HepG2 (cell line): Measurements from ENCODE around the gene UMOD. TPM values are rescaled to one million over a fixed set of nuclear protein-coding genes. Genes with fewer than 3 reads are reported as not detected.

Experiments used
- ARID5B ChIP-seq: IDR thresholded peaks from 2 replicates; pipeline ENCODE4 v1.4.0; 2020; ENCODE audit warnings: mild to moderate bottlenecking, missing genetic modification reagents
- EHMT2 ChIP-seq: fragments of 200-600 bp; sonication (generic); IDR thresholded peaks from 2 replicates; pipeline ENCODE4 v1.7.0; 2017; ENCODE audit warnings: antibody characterized with exemption, low read depth, low read length, borderline replicate concordance
- ETV5 ChIP-seq: IDR thresholded peaks from 2 replicates; pipeline ENCODE4 v1.6.1; 2018; ENCODE audit warnings: missing biosample characterization, missing genetic modification reagents, inconsistent platforms, borderline replicate concordance
- FOXP1 ChIP-seq, 2 experiments: fragments of 450-650 bp in 1 of 2; IDR thresholded peaks; 2 replicates each; pipeline ENCODE4 v1.6.1; 2017 to 2018; ENCODE audit warnings: antibody characterized with exemption in 1 of 2
- HNF4A ChIP-seq: sonication (generic); formaldehyde crosslinking; IDR thresholded peaks from 2 replicates; pipeline ENCODE4 v1.4.0; 2020; ENCODE audit warnings: missing genetic modification reagents
- IRF1 ChIP-seq: sonication (generic); formaldehyde crosslinking; IDR thresholded peaks from 2 replicates; pipeline ENCODE4 v1.4.0; 2020; ENCODE audit warnings: low read depth, mild to moderate bottlenecking, missing genetic modification reagents
- MAX ChIP-seq: IDR thresholded peaks from 2 replicates; pipeline ENCODE4 v1.6.1; 2012; ENCODE audit warnings: inconsistent platforms
- MEIS1 ChIP-seq: sonication (generic); formaldehyde crosslinking; IDR thresholded peaks from 2 replicates; pipeline ENCODE4 v1.9.0; 2021; ENCODE audit warnings: mild to moderate bottlenecking, missing genetic modification reagents, moderate library complexity, borderline replicate concordance
- MIXL1 ChIP-seq: IDR thresholded peaks from 2 replicates; pipeline ENCODE4 v1.6.1; 2016
- REPIN1 ChIP-seq: sonication (generic); formaldehyde crosslinking; IDR thresholded peaks from 2 replicates; pipeline ENCODE4 v1.8.0; 2022; ENCODE audit warnings: missing genetic modification reagents, low read depth, mild to moderate bottlenecking, borderline replicate concordance
- SAFB2 ChIP-seq: sonication (generic); formaldehyde crosslinking; IDR thresholded peaks from 2 replicates; pipeline ENCODE4 v1.5.1; 2020; ENCODE audit warnings: missing genetic modification reagents, low read depth, mild to moderate bottlenecking, borderline replicate concordance
- TFE3 ChIP-seq: IDR thresholded peaks from 2 replicates; pipeline ENCODE4 v1.6.1; 2016
- ZBTB8A ChIP-seq: sonication (generic); formaldehyde crosslinking; IDR thresholded peaks from 2 replicates; pipeline ENCODE4 v1.4.0; 2020; ENCODE audit warnings: mild to moderate bottlenecking, low read depth, missing genetic modification reagents, borderline replicate concordance
- ZMAT5 ChIP-seq: sonication (generic); formaldehyde crosslinking; IDR thresholded peaks from 2 replicates; pipeline ENCODE4 v1.5.0; 2020; ENCODE audit warnings: mild to moderate bottlenecking, low read depth, missing genetic modification reagents, borderline replicate concordance
- ZNF230 ChIP-seq: sonication (generic); formaldehyde crosslinking; IDR thresholded peaks from 2 replicates; pipeline ENCODE4 v1.4.0; 2020; ENCODE audit warnings: mild to moderate bottlenecking, missing genetic modification reagents
- ZNF510 ChIP-seq: sonication (generic); formaldehyde crosslinking; IDR thresholded peaks from 2 replicates; pipeline ENCODE4 v1.4.0; 2020; ENCODE audit warnings: low read depth, mild to moderate bottlenecking, missing genetic modification reagents
- ZNF550 ChIP-seq: sonication (generic); formaldehyde crosslinking; IDR thresholded peaks from 2 replicates; pipeline ENCODE4 v1.4.0; 2020; ENCODE audit warnings: mild to moderate bottlenecking, missing genetic modification reagents, borderline replicate concordance
- ZNF574 ChIP-seq: sonication (generic); formaldehyde crosslinking; IDR thresholded peaks from 2 replicates; pipeline ENCODE4 v1.4.0; 2020; ENCODE audit warnings: missing genetic modification reagents
- polyA plus RNA-seq, 8 experiments: library from polyadenylated mRNA; depleted of rRNA in 3 of 8; stranded (reverse) in 7 of 8; unstranded in 1 of 8; fragments of >200 nt; fragmentation: Illumina TruSeq in 4 of 8; extraction: Trizol in 4 of 8; gene quantifications; 2 replicates each; pipeline versions ENCODE4 v1.2.1 to v1.2.3, GENCODE V29; 2011 to 2016; ENCODE audit warnings: low read depth in 4 of 8, missing spikeins in 1 of 8, mixed read lengths in 1 of 8; ENCODE audit not compliant: insufficient read depth in 1 of 8
- total RNA-seq, 5 experiments: library from RNA; depleted of rRNA; stranded (reverse); fragments of >200 nt; fragmentation: Illumina TruSeq; extraction: Trizol; gene quantifications; 2 replicates each; pipeline ENCODE4 v1.2.3, GENCODE V29; 2016; ENCODE audit warnings: low read depth in 1 of 5

The UMOD gene
- total and polyA plus RNA-seq, 2 of the 13 experiments (the other 11 are each of a cell fraction or from before 2014, with no cell fraction given), result not detected

GRCh38 chr16:20327444-20328041 is 25.0 kb downstream of the UMOD start, which contains the start of gene GP2 (continued):
- TF ChIP-seq TFE3 (CRISPR knock-in tag) (0 out of 2 replicates have a peak, but pooled peaks have one; percentile 23), ZNF574 (0 out of 2 replicates have a peak, but pooled peaks have one; percentile 34), ZBTB8A (CRISPR knock-in tag) (0 out of 2 replicates have a peak, but pooled peaks have one; percentile 66), FOXP1 (IDR thresholded peaks at IDR 0.05) (no peak), FOXP1 (CRISPR knock-in tag; IDR thresholded peaks at IDR 0.05) (peak; percentile 54; the same call in 1 of the 2 replicates), MEIS1 (CRISPR knock-in tag) (peak; percentile 40; the same call in 1 of the 2 replicates), EHMT2 (peak; percentile 51; the same call in 1 of the 2 replicates), SAFB2 (CRISPR knock-in tag) (no peak), ETV5 (CRISPR knock-in tag) (peak; percentile 70; the same call in 1 of the 2 replicates), ZNF510 (CRISPR knock-in tag) (0 out of 2 replicates have a peak, but pooled peaks have one; percentile 64), ZMAT5 (CRISPR knock-in tag) (no peak), MIXL1 (CRISPR knock-in tag) (peak; percentile 95), MAX (peak; percentile 13; the same call in 1 of the 2 replicates), ZNF230 (CRISPR knock-in tag) (0 out of 2 replicates have a peak, but pooled peaks have one; percentile 49), IRF1 (CRISPR knock-in tag) (no peak), REPIN1 (peak; percentile 50; the same call in 1 of the 2 replicates), HNF4A (CRISPR knock-in tag) (peak; percentile 78), ZNF550 (CRISPR knock-in tag) (no peak), ARID5B (CRISPR knock-in tag) (peak; percentile 73)
